MCF 10A (cell line): ENCODE results near the gene PRKCQ. TPM values are rescaled to one million over a fixed set of nuclear protein-coding genes. Genes with fewer than 3 reads are reported as not detected.

ENCODE experiments used
- BruUV-seq: library from RNA; stranded (reverse); fragments of 400-500 nt; replicated peaks from 2 replicates; lab custom pipeline; 2021; lab: Mats Ljungman, UMichigan
- CTCF ChIA-PET: fragments of 300-600 bp; sonication (Branson Sonifier 250); formaldehyde crosslinking; extraction: SDS; loops from one replicate; lab custom pipeline; 2021; ENCODE audit warnings: antibody characterized with exemption, inconsistent platforms; lab: Yijun Ruan, JAX
- POLR2A ChIA-PET: fragments of 300-600, 350-650 bp; sonication (Branson Sonifier 250); formaldehyde crosslinking; extraction: SDS; loops from one replicate; lab custom pipeline; 2020; ENCODE audit warnings: antibody characterized with exemption, inconsistent platforms; lab: Yijun Ruan, JAX
- DNase-seq: peaks from one replicate; pipeline ENCODE4 v3.0.0-alpha.2; 2018; ENCODE audit not compliant: unreplicated experiment
- H3K27ac Mint-ChIP-seq: one replicate; pipeline ENCODE4 v1.8.0; 2022; ENCODE audit warnings: mild to moderate bottlenecking, low read depth, mixed read lengths; ENCODE audit not compliant: unreplicated experiment
- H3K27me3 Mint-ChIP-seq: one replicate; pipeline ENCODE4 v1.8.0; 2022; ENCODE audit warnings: mixed read lengths; ENCODE audit not compliant: insufficient read depth, unreplicated experiment
- H3K36me3 Mint-ChIP-seq: one replicate; pipeline ENCODE4 v1.8.0; 2022; ENCODE audit warnings: mild to moderate bottlenecking, moderate library complexity, mixed read lengths; ENCODE audit not compliant: insufficient read depth, unreplicated experiment
- H3K4me1 Mint-ChIP-seq: one replicate; pipeline ENCODE4 v1.8.0; 2022; ENCODE audit warnings: mixed read lengths; ENCODE audit not compliant: insufficient read depth, unreplicated experiment
- H3K4me3 Mint-ChIP-seq: one replicate; pipeline ENCODE4 v1.8.0; 2022; ENCODE audit warnings: mild to moderate bottlenecking, moderate library complexity, mixed read lengths; ENCODE audit not compliant: unreplicated experiment
- H3K9me3 Mint-ChIP-seq: one replicate; pipeline ENCODE4 v1.8.0; 2022; ENCODE audit warnings: mixed read lengths; ENCODE audit not compliant: unreplicated experiment
- intact Hi-C: fragments of 100-400 bp; cut with micrococcal nuclease; formaldehyde crosslinking; loops from 2 replicates; pipeline ENCODE4 v1.14.1; 2022
- total RNA-seq: library from RNA; stranded (reverse); gene quantifications from 2 replicates; pipeline ENCODE4 v1.2.3, GENCODE V29; 2022
- TF ChIP-seq, protein P1 (sequence below): fragments of 200-600 bp; IDR thresholded peaks from one replicate; pipeline ENCODE4 v1.8.0; 2022; ENCODE audit warnings: antibody characterized with exemption, mild to moderate bottlenecking; ENCODE audit not compliant: unreplicated experiment

PRKCQ gene
- total RNA-seq, 1 experiment from 2014 or later, result 0.44 TPM

DNA sequence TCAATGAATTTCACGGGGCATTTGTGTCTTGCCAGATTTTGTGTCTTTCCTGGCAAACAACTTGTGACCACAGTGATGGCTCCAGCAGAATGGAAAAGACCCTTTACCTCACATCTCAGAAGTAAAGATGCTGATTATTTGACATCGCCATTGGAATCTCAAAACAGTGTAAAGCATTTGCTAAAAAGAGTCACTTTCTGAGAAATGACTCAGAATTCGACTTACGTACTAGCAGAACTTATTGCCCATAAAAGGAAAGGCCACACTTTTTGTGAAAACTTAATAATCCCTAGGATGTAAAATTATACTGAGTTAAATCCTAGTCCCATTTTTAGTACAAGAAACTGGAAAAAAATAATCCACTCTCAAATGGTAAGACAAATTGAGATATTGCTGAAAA lies 35.9 kb upstream of the PRKCQ start:
- POLR2A ChIA-PET, result no interaction called here
- no peaks in the 10 kb centered on the region for H3K36me3 Mint-ChIP-seq

DNA sequence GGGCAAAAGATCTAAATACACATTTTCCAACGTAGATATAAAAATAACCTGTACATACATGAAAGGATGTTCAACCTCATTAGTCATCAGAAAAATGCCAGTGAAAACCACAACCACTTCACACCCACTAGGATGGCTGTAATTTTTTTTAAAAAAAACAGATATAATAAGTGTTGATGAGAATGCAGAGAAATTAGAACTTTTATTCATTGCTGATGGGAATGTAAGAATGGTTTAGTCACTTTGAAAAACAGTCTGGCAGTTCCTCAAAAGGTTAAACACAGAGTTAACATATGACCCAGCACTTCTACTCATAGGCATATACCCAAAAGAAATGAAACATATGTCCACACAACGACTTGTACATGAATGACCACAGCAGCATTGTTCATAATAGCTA lies 32.3 kb upstream of the PRKCQ start:
- H3K27ac Mint-ChIP-seq, result no peak overlapping the region
- H3K9me3 Mint-ChIP-seq, result peaks cover 8% of the 10 kb centered on the region
- peaks cover 31% of the 10 kb centered on the region for H3K4me1 Mint-ChIP-seq
- peak; percentile 8 for DNase-seq
- no peaks in the 10 kb centered on the region for H3K27me3 Mint-ChIP-seq
- BruUV-seq, result no TSS peak
- H3K4me3 Mint-ChIP-seq, result no peak overlapping the region
- intact Hi-C loops, result no loop called here
- CTCF ChIA-PET, result no interaction called here
- TF ChIP-seq, protein P1, sequence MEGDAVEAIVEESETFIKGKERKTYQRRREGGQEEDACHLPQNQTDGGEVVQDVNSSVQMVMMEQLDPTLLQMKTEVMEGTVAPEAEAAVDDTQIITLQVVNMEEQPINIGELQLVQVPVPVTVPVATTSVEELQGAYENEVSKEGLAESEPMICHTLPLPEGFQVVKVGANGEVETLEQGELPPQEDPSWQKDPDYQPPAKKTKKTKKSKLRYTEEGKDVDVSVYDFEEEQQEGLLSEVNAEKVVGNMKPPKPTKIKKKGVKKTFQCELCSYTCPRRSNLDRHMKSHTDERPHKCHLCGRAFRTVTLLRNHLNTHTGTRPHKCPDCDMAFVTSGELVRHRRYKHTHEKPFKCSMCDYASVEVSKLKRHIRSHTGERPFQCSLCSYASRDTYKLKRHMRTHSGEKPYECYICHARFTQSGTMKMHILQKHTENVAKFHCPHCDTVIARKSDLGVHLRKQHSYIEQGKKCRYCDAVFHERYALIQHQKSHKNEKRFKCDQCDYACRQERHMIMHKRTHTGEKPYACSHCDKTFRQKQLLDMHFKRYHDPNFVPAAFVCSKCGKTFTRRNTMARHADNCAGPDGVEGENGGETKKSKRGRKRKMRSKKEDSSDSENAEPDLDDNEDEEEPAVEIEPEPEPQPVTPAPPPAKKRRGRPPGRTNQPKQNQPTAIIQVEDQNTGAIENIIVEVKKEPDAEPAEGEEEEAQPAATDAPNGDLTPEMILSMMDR, result no peak
- H3K36me3 Mint-ChIP-seq, result no peaks in the 10 kb centered on the region
- POLR2A ChIA-PET, result no interaction called here

More for the DNA sequence above, 35.9 kb upstream of the PRKCQ start:
- Mint-ChIP-seq H3K4me1 (peaks cover 8% of the 10 kb centered on the region), H3K9me3 (peaks cover 8% of the 10 kb centered on the region), H3K27me3 (no peaks in the 10 kb centered on the region), H3K27ac (no peak overlapping the region), H3K4me3 (no peak overlapping the region)
- CTCF ChIA-PET, result no interaction called here
- intact Hi-C loops, result no loop called here
- DNase-seq, result no peak
- no TSS peak for BruUV-seq
- TF ChIP-seq, protein P1, result no peak

DNA sequence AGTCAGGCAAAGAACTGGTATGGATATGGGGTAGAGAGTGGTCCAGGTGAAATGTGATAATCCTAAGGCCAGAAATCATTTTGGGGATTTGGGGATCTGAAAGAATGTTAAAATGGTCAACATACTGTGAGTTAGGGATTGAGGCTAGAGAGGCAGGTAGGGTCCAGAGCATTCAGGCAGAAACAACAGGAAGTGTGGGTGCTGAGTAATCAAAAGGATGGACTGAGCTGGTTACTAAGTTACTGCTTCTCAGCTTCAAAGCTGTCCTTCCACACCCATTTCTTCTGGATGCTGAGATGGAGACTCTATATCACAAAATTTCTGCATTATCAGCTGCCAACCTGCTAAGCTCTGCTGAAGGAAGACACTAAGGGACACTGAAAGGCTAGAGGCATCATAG lies 30.6 kb upstream of the PRKCQ start:
- peaks cover 9% of the 10 kb centered on the region for H3K27me3 Mint-ChIP-seq
- CTCF ChIA-PET, result interaction anchor here (0.6 to 1.2 kb wide), 2 partner anchors 57 to 608 kb away, joined by 3 to 4 read pairs; no protein-coding TSS in a partner anchor
- intact Hi-C loops, result no loop called here

DNA sequence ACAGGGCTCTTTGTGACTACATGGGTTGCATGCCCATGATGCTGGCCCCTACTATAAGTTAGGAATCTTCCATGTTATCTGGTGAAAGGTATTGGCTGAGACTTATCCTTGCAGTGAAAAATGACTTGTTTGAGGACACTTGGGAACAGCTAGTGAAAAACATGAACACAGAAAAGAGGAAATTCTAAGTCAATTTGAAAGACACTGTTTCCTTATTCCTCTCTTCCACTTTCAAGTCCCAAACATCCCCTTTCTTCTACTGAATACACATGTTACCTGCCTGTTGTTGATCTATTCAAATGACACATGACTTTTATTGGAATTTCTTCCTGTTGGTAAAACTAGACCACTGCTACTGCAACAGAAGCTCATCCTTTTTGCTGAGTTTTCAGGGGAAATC lies 29.5 kb upstream of the PRKCQ start:
- H3K27me3 Mint-ChIP-seq, result peaks cover 19% of the 10 kb centered on the region
- no peak overlapping the region for H3K27ac Mint-ChIP-seq
- peaks cover 8% of the 10 kb centered on the region for H3K9me3 Mint-ChIP-seq
- H3K36me3 Mint-ChIP-seq, result no peaks in the 10 kb centered on the region
- TF ChIP-seq, protein P1, result no peak
- ChIA-PET CTCF (interaction anchor here (1.2 kb wide), 1 partner anchor 58 kb away, joined by 4 read pairs; no protein-coding TSS in a partner anchor), POLR2A (interaction anchor here (0.7 kb wide), 1 partner anchor 525 kb away, joined by 3 read pairs; no protein-coding TSS in a partner anchor)
- H3K4me3 Mint-ChIP-seq, result no peak overlapping the region
- BruUV-seq, result no TSS peak
- intact Hi-C loops, result no loop called here
- H3K4me1 Mint-ChIP-seq, result peaks cover 33% of the 10 kb centered on the region
- DNase-seq, result no peak

More for the DNA sequence above, 30.6 kb upstream of the PRKCQ start:
- H3K4me3 Mint-ChIP-seq, result no peak overlapping the region
- POLR2A ChIA-PET, result interaction anchor here (0.9 to 1.0 kb wide), 2 partner anchors 11 to 13 kb away, joined by 3 read pairs; no protein-coding TSS in a partner anchor
- H3K4me1 Mint-ChIP-seq, result peaks cover 33% of the 10 kb centered on the region
- TF ChIP-seq, protein P1, result no peak
- peaks cover 8% of the 10 kb centered on the region for H3K9me3 Mint-ChIP-seq
- no TSS peak for BruUV-seq
- no peak for DNase-seq
- no peaks in the 10 kb centered on the region for H3K36me3 Mint-ChIP-seq
- H3K27ac Mint-ChIP-seq, result no peak overlapping the region
